ENCODE data around the gene PPM1H. TPM values are rescaled to one million over a fixed set of nuclear protein-coding genes. Genes with fewer than 3 reads are reported as not detected.
A peak's percentile ranks its signal among the peaks of the same experiment; 100 is the strongest.

PPM1H gene
- total RNA-seq, 1 donor from 2014 or later: 15.7 TPM

DNA sequence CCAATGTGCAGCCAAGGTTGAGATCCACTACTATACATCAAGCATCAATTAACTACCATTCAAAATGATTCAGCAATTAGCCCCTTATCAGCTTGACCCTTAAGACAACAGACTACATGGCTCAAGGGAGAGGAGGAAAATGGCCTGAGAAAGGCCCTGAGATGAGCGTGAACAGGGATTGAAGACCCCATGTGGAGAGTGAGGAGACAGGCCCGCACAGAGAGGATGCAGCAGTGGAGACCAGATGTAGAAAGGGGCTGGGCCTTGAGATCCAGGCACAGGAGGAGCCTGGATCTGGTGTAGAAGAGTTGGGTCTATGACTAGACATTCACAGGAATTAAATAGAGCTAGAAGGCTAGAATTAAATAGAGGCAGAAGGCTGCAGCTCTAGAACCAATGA lies 239.3 kb downstream of the PPM1H start:
- TF ChIP-seq, protein P1, sequence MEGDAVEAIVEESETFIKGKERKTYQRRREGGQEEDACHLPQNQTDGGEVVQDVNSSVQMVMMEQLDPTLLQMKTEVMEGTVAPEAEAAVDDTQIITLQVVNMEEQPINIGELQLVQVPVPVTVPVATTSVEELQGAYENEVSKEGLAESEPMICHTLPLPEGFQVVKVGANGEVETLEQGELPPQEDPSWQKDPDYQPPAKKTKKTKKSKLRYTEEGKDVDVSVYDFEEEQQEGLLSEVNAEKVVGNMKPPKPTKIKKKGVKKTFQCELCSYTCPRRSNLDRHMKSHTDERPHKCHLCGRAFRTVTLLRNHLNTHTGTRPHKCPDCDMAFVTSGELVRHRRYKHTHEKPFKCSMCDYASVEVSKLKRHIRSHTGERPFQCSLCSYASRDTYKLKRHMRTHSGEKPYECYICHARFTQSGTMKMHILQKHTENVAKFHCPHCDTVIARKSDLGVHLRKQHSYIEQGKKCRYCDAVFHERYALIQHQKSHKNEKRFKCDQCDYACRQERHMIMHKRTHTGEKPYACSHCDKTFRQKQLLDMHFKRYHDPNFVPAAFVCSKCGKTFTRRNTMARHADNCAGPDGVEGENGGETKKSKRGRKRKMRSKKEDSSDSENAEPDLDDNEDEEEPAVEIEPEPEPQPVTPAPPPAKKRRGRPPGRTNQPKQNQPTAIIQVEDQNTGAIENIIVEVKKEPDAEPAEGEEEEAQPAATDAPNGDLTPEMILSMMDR (IDR thresholded peaks at IDR 0.05; ENCODE audit: unreplicated experiment): no peak
- Mint-ChIP-seq H3K36me3 (peaks cover 1% of the 10 kb centered on the region), H3K9me3 (no peaks in the 10 kb centered on the region), H3K4me3 (no peak overlapping the region), H3K4me1 (peaks cover 17% of the 10 kb centered on the region), H3K27ac (no peak overlapping the region), H3K27me3 (ENCODE audit: low read depth) (no peaks in the 10 kb centered on the region)
- DNase-seq (ENCODE audit: low spot score in 2 of 2, unreplicated experiment in 2 of 2): no peak

DNA sequence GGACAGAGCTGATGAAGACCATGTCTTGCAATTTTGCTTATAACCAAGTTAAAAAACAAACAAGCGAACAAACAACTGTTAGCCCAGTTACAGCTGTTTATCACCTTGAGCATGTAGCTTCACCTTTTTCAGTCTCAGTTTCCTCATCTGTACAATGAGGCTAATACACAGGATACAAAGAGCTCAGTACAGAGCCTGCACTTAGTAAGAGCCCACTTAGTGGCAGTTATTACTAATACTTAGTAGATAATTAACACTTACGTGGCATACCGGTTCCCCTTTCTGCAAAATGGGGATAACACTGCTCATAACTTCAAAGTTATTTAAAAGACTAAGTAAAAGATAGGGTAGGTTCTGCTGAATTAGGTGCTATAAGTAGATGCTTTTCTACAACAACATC lies 240.3 kb downstream of the PPM1H start:
- H3K36me3 Mint-ChIP-seq: peaks cover 1% of the 10 kb centered on the region

DNA sequence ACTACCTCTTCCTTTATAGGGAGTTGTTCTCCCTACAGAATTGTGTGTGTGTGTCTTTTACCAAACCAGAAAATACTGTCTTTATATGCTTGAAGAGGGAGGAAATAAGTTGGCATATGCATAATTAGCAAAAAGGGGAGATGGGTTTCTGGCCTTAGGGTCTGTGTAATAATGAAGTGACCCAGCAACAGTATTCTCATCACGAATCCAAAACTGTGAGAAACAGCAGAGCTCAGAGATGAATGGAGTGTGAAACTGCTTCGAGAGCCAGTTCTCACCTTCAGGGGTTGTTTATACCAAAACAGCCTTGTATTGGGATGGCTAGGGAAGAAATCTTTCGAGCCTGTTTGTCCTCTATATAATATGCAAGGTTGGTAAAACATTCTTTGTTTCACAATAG lies 240.8 kb downstream of the PPM1H start:
- H3K36me3 Mint-ChIP-seq: peaks cover 2% of the 10 kb centered on the region
- no peak overlapping the region for H3K27ac Mint-ChIP-seq
- no peak for DNase-seq (ENCODE audit: low spot score in 2 of 2, unreplicated experiment in 2 of 2)
- TF ChIP-seq, protein P1 (IDR thresholded peaks at IDR 0.05; ENCODE audit: unreplicated experiment): no peak
- no peaks in the 10 kb centered on the region for H3K27me3 Mint-ChIP-seq (ENCODE audit: low read depth)
- peaks cover 17% of the 10 kb centered on the region for H3K4me1 Mint-ChIP-seq
- H3K9me3 Mint-ChIP-seq: no peaks in the 10 kb centered on the region
- H3K4me3 Mint-ChIP-seq: no peak overlapping the region

More for the DNA sequence above, 240.3 kb downstream of the PPM1H start:
- TF ChIP-seq, protein P1 (IDR thresholded peaks at IDR 0.05; ENCODE audit: unreplicated experiment): no peak
- Mint-ChIP-seq H3K4me1 (peaks cover 17% of the 10 kb centered on the region), H3K27ac (no peak overlapping the region), H3K27me3 (ENCODE audit: low read depth) (no peaks in the 10 kb centered on the region), H3K4me3 (no peak overlapping the region), H3K9me3 (no peaks in the 10 kb centered on the region)
- no peak for DNase-seq (ENCODE audit: low spot score in 2 of 2, unreplicated experiment in 2 of 2)

DNA sequence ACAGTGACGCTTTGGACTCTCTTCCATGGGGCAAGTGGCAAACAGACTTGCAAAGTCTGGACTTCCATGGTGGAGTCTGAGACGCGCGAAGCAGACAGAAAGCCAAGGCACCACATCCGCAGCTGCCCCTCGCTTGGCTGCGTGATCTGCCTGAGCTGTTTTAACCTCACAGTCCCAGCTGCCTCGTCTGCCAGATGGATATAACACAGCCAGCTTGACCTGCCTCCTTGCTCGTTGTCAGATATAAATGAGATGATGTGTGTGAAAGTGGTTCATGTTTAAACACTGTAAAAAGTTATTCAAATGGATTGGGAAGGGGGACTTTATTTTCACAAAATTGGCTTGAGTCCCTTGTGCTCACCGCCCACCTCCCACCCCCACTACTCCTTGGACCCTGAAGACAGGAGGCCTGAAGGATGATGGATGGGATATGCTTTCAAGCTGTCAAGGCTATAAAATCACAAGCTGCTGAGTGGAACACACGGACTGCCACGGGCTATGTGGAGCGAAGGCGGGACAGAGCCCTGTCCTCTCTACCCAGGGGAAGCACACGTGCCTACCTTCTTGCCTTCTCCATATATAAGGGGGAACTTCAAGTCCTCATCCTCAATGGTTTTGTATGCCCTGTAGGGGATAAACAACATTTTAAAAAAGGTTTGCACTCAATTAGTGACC lies 241.4 kb downstream of the PPM1H start:
- TF ChIP-seq, protein P1 (IDR thresholded peaks at IDR 0.05; ENCODE audit: unreplicated experiment): no peak
- Mint-ChIP-seq H3K27me3 (ENCODE audit: low read depth) (no peaks in the 10 kb centered on the region), H3K27ac (peak overlapping the region; percentile 80), H3K9me3 (no peaks in the 10 kb centered on the region), H3K36me3 (peaks cover 5% of the 10 kb centered on the region), H3K4me3 (no peak overlapping the region), H3K4me1 (peaks cover 17% of the 10 kb centered on the region)
- DNase-seq (ENCODE audit: low spot score in 2 of 2, unreplicated experiment in 2 of 2): no peak

DNA sequence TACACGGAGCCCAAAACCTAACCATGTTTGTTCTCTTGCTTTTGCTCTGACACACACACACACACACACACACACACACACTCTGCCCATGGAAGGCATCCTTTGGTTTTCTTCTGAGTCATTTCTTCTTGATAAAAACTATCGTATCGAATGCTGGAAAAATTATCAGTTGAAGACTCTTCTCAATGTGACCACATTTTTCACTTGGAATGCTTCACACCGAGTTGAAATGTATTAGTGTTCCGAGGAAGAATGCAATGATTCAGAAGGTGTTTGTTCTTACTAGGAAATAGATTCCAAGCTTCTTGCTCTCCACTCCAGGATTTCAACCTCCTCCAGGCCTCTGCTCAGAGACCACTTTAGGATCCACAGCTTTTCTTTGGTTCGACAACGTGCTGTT lies 242.1 kb downstream of the PPM1H start:
- Mint-ChIP-seq H3K9me3 (no peaks in the 10 kb centered on the region), H3K27ac (no peak overlapping the region), H3K27me3 (ENCODE audit: low read depth) (no peaks in the 10 kb centered on the region), H3K4me3 (no peak overlapping the region), H3K4me1 (peaks cover 17% of the 10 kb centered on the region), H3K36me3 (peaks cover 5% of the 10 kb centered on the region)
- no peak for DNase-seq (ENCODE audit: low spot score in 2 of 2, unreplicated experiment in 2 of 2)
- TF ChIP-seq, protein P1 (IDR thresholded peaks at IDR 0.05; ENCODE audit: unreplicated experiment): no peak
